Mammary epithelial cell (primary cell): ENCODE results near the gene APEH.

Source experiments
- CTCF ChIP-seq, 2 donors: IDR thresholded peaks in 1 of 2; conservative IDR thresholded peaks in 1 of 2; 2 replicates each; pipeline ENCODE4 v1.5.1; 2011 to 2012; ENCODE audit warnings: inconsistent platforms in 2 of 2, low read length in 2 of 2, mild to moderate bottlenecking in 2 of 2, control low read depth in 1 of 2, low read depth in 1 of 2; ENCODE audit not compliant: insufficient read depth in 1 of 2; ENCODE audit errors: extremely low read depth in 1 of 2
- EZH2 ChIP-seq: IDR thresholded peaks from 2 replicates; pipeline ENCODE4 v1.6.1; 2012; ENCODE audit warnings: low read length, inconsistent platforms, borderline replicate concordance

- no peak for TF ChIP-seq CTCF (conservative IDR thresholded peaks at IDR 0.05 in 1 of 2, IDR thresholded peaks at IDR 0.05 in 1 of 2; ENCODE audit: extremely low read depth in 1 of 2, insufficient read depth in 1 of 2, low read depth in 1 of 2, low read length in 2 of 2)
- no peak for TF ChIP-seq EZH2
Measured at GRCh38 chr3:49652218-49652902, 21.8 kb upstream of the APEH start.
